ENCODE results near the gene RAX2. TPM values are rescaled to one million over a fixed set of nuclear protein-coding genes. Genes with fewer than 3 reads are reported as not detected.
A peak's percentile ranks its signal among the peaks of the same experiment; 100 is the strongest.

RAX2 gene
- total and polyA plus RNA-seq, 9 of the 15 experiments (the other 6 are each of a cell fraction or from before 2014, with no cell fraction given), result not detected

GRCh38 chr19:3761382-3762129 lies 10.5 kb downstream of the RAX2 start, which contains the start of gene APBA3 (continued):
- TF ChIP-seq MITF (IDR thresholded peaks at IDR 0.05), result no peak
- no peak for TF ChIP-seq SFPQ (IDR thresholded peaks at IDR 0.05; ENCODE audit: low read depth, low read length)
- TF ChIP-seq HNRNPK (IDR thresholded peaks at IDR 0.05; ENCODE audit: low read depth, low read length, poor library complexity, severe bottlenecking), result no peak
- 0 out of 2 replicates have a peak, but pooled peaks have one; percentile 14 for TF ChIP-seq ZSCAN32 (CRISPR knock-in tag; IDR thresholded peaks at IDR 0.05)
- peak; percentile 65 for TF ChIP-seq ZBTB33 (CRISPR knock-in tag; IDR thresholded peaks at IDR 0.05)
- TF ChIP-seq SMC3 (conservative IDR thresholded peaks at IDR 0.05; ENCODE audit: insufficient read depth, low read depth, low read length), result no peak
- no peak for TF ChIP-seq NFE2L1 (tag; IDR thresholded peaks at IDR 0.05; ENCODE audit: borderline replicate concordance, low read depth)
- TF ChIP-seq POU5F1 (IDR thresholded peaks at IDR 0.05; ENCODE audit: borderline replicate concordance, low read depth, low read length, partially characterized antibody), result peak; percentile 63
- no peak for TF ChIP-seq NFIX (CRISPR knock-in tag; IDR thresholded peaks at IDR 0.05; ENCODE audit: low read depth)
- TF ChIP-seq PBX2 (CRISPR knock-in tag; IDR thresholded peaks at IDR 0.05; ENCODE audit: low read depth), result no peak
- no peak for TF ChIP-seq PBX2 (tag; conservative IDR thresholded peaks at IDR 0.05; ENCODE audit: low read depth)
- peak; percentile 57; the same call in 1 of the 2 replicates for TF ChIP-seq EHMT2 (IDR thresholded peaks at IDR 0.05)
- TF ChIP-seq ZNF280A (IDR thresholded peaks at IDR 0.05; ENCODE audit: low read depth, partially characterized antibody), result no peak
- peak; percentile 36; the same call in 1 of the 2 replicates for TF ChIP-seq SMARCE1 (IDR thresholded peaks at IDR 0.05)

Measured in K562 (cell line).